IMR-90 (cell line): Measurements from ENCODE around the gene ARHGAP15. TPM values are rescaled to one million over a fixed set of nuclear protein-coding genes. Genes with fewer than 3 reads are reported as not detected.

ENCODE experiments used
- ATAC-seq: fragments of 200-7000 bp; cut with Tn5 transposase; 2 replicates; pipeline ENCODE4 v1.9.1; 2020; ENCODE audit warnings: low read depth, mild to moderate bottlenecking, moderate library complexity
- BruUV-seq: library from RNA; stranded (reverse); fragments of 400-500 nt; replicated peaks from 2 replicates; lab custom pipeline; 2021; lab: Mats Ljungman, UMichigan
- CTCF ChIA-PET: fragments of 300-600 bp; formaldehyde crosslinking; extraction: SDS; loops from one replicate; lab custom pipeline; 2021; ENCODE audit warnings: antibody characterized with exemption; lab: Yijun Ruan, JAX
- POLR2A ChIA-PET: fragments of 300-600 bp; sonication (Branson Sonifier 250); formaldehyde crosslinking; loops from one replicate; lab custom pipeline; 2022; ENCODE audit warnings: antibody characterized with exemption; ENCODE audit not compliant: unreplicated experiment; lab: Charles Lee
- DNase-seq: peaks from one replicate; pipeline ENCODE4 v3.0.0; 2013
- H2AFZ ChIP-seq: replicated peaks from 2 replicates; pipeline ENCODE3; 2013; ENCODE audit warnings: low read length, mild to moderate bottlenecking; ENCODE audit not compliant: poor library complexity
- H2AK5ac ChIP-seq: 2 replicates; pipeline ENCODE4 v1.6.1; 2013; ENCODE audit warnings: low read depth, low read length, inconsistent platforms
- H2AK9ac ChIP-seq: replicated peaks from 2 replicates; pipeline ENCODE3; 2013; ENCODE audit warnings: mild to moderate bottlenecking, low read depth, low read length, moderate library complexity; ENCODE audit not compliant: poor library complexity
- H2BK120ac ChIP-seq: 2 replicates; pipeline ENCODE4 v1.6.1; 2013; ENCODE audit warnings: low read depth, low read length, inconsistent platforms
- H2BK15ac ChIP-seq: 3 replicates; pipeline ENCODE4 v1.6.1; 2013; ENCODE audit warnings: low read depth, low read length, inconsistent platforms
- H2BK20ac ChIP-seq: 2 replicates; pipeline ENCODE4 v1.6.1; 2013; ENCODE audit warnings: low read depth, mild to moderate bottlenecking, inconsistent platforms, low read length, moderate library complexity
- H2BK5ac ChIP-seq: 2 replicates; pipeline ENCODE4 v1.6.1; 2013; ENCODE audit warnings: mild to moderate bottlenecking, low read depth, low read length, inconsistent platforms; ENCODE audit not compliant: poor library complexity, severe bottlenecking
- H3K14ac ChIP-seq: replicated peaks from 2 replicates; pipeline ENCODE4 v1.6.1; 2013; ENCODE audit warnings: low read depth, low read length, inconsistent platforms
- H3K18ac ChIP-seq: 2 replicates; pipeline ENCODE4 v1.6.1; 2013; ENCODE audit warnings: low read depth, low read length, control low read depth
- H3K23ac ChIP-seq: 2 replicates; pipeline ENCODE4 v1.6.1; 2013; ENCODE audit warnings: low read depth, low read length, inconsistent platforms
- H3K27ac ChIP-seq: 2 replicates; pipeline ENCODE4 v1.5.1; 2013; ENCODE audit warnings: mild to moderate bottlenecking, control low read depth, low read length; ENCODE audit not compliant: insufficient read depth
- H3K27me3 ChIP-seq: 2 replicates; pipeline ENCODE4 v1.6.1; 2013; ENCODE audit warnings: low read length; ENCODE audit not compliant: control insufficient read depth, insufficient read depth
- H3K36me3 ChIP-seq: 2 replicates; pipeline ENCODE4 v1.6.1; 2013; ENCODE audit warnings: low read length, mixed read lengths; ENCODE audit not compliant: control insufficient read depth, insufficient read depth
- H3K4ac ChIP-seq: 2 replicates; pipeline ENCODE4 v1.6.1; 2013; ENCODE audit warnings: low read depth, low read length, inconsistent platforms
- H3K4me1 ChIP-seq: 2 replicates; pipeline ENCODE4 v1.6.1; 2013; ENCODE audit warnings: low read length, mixed read lengths; ENCODE audit not compliant: control insufficient read depth, insufficient read depth
- H3K4me2 ChIP-seq: 2 replicates; pipeline ENCODE4 v1.6.1; 2013; ENCODE audit warnings: low read depth, mild to moderate bottlenecking, control low read depth, low read length, moderate library complexity
- H3K4me3 ChIP-seq: 2 replicates; pipeline ENCODE4 v1.5.1; 2013; ENCODE audit warnings: low read depth, mild to moderate bottlenecking, control low read depth, low read length, moderate library complexity; ENCODE audit not compliant: insufficient read depth
- H3K56ac ChIP-seq: 2 replicates; pipeline ENCODE4 v1.6.1; 2013; ENCODE audit warnings: low read length, inconsistent platforms; ENCODE audit not compliant: insufficient read depth; ENCODE audit errors: extremely low read depth
- H3K79me1 ChIP-seq, 2 experiments: 2 replicates each; pipeline ENCODE4 v1.6.1; 2013; ENCODE audit warnings: low read length in 2 of 2, inconsistent platforms in 1 of 2, low read depth in 1 of 2
- H3K9ac ChIP-seq: 2 replicates; pipeline ENCODE4 v1.6.1; 2013; ENCODE audit warnings: low read depth, low read length, control low read depth
- H3K9me1 ChIP-seq: 2 replicates; pipeline ENCODE4 v1.6.1; 2013; ENCODE audit warnings: low read length, inconsistent platforms; ENCODE audit not compliant: insufficient read depth
- H3K9me3 ChIP-seq: 2 replicates; pipeline ENCODE4 v1.6.1; 2013; ENCODE audit warnings: low read length; ENCODE audit not compliant: control insufficient read depth, insufficient read depth
- H4K20me1 ChIP-seq: 2 replicates; pipeline ENCODE4 v1.6.1; 2013; ENCODE audit warnings: low read length, inconsistent platforms; ENCODE audit not compliant: insufficient read depth
- H4K5ac ChIP-seq: 2 replicates; pipeline ENCODE4 v1.6.1; 2013; ENCODE audit warnings: mild to moderate bottlenecking, low read depth, low read length, control low read depth
- H4K8ac ChIP-seq, 2 experiments: 2 replicates each; pipeline ENCODE4 v1.6.1; 2013; ENCODE audit warnings: low read depth in 2 of 2, low read length in 2 of 2, control low read depth in 1 of 2, inconsistent platforms in 1 of 2
- H4K91ac ChIP-seq: 2 replicates; pipeline ENCODE4 v1.6.1; 2013; ENCODE audit warnings: low read depth, low read length, inconsistent platforms; ENCODE audit not compliant: insufficient read depth
- BHLHE40 ChIP-seq: fragments of 150-350 bp; IDR thresholded peaks from 2 replicates; pipeline ENCODE4 v1.6.1; 2016; ENCODE audit warnings: mild to moderate bottlenecking, low read depth, low read length
- CEBPB ChIP-seq: IDR thresholded peaks from 2 replicates; pipeline ENCODE4 v1.6.1; 2012; ENCODE audit warnings: low read depth, low read length, improper control_type of control experiment
- CHD1 ChIP-seq: IDR thresholded peaks from 2 replicates; pipeline ENCODE4 v1.6.1; 2012; ENCODE audit warnings: low read depth, low read length, improper control_type of control experiment
- FOS ChIP-seq: fragments of 150-350 bp; IDR thresholded peaks from 2 replicates; pipeline ENCODE4 v1.6.1; 2016; ENCODE audit warnings: low read depth, low read length
- MAFK ChIP-seq: IDR thresholded peaks from 2 replicates; pipeline ENCODE4 v1.6.1; 2012; ENCODE audit warnings: low read depth, low read length, improper control_type of control experiment
- MAZ ChIP-seq: IDR thresholded peaks from 2 replicates; pipeline ENCODE4 v1.6.1; 2012; ENCODE audit warnings: low read depth, mild to moderate bottlenecking, low read length, improper control_type of control experiment, moderate library complexity, borderline replicate concordance
- MXI1 ChIP-seq: IDR thresholded peaks from 2 replicates; pipeline ENCODE4 v1.6.1; 2012; ENCODE audit warnings: low read depth, mild to moderate bottlenecking, low read length, moderate library complexity, borderline replicate concordance
- NFE2L2 ChIP-seq: fragments of 150-350 bp; IDR thresholded peaks from 2 replicates; pipeline ENCODE4 v1.6.1; 2016; ENCODE audit warnings: low read depth, mild to moderate bottlenecking, low read length
- POLR2A ChIP-seq: IDR thresholded peaks from 2 replicates; pipeline ENCODE4 v1.6.1; 2012; ENCODE audit warnings: mild to moderate bottlenecking, low read depth, low read length
- RAD21 ChIP-seq: IDR thresholded peaks from 2 replicates; pipeline ENCODE4 v1.6.1; 2012; ENCODE audit warnings: low read length, improper control_type of control experiment
- RCOR1 ChIP-seq: IDR thresholded peaks from 2 replicates; pipeline ENCODE4 v1.6.1; 2012; ENCODE audit warnings: mild to moderate bottlenecking, low read length, improper control_type of control experiment; ENCODE audit not compliant: insufficient replicate concordance
- RFX5 ChIP-seq: IDR thresholded peaks from 2 replicates; pipeline ENCODE4 v1.8.0; 2012; ENCODE audit warnings: low read depth, mild to moderate bottlenecking, low read length, moderate library complexity
- SMC3 ChIP-seq: fragments of 150-350 bp; IDR thresholded peaks from 2 replicates; pipeline ENCODE4 v1.6.1; 2016; ENCODE audit warnings: low read depth, mild to moderate bottlenecking, antibody characterized with exemption, low read length, moderate library complexity
- WGBS, 2 experiments: methylation state at CpG; one replicate each; pipeline versions ENCODE4 v1.1.5 to v1.1.7; 2013; ENCODE audit warnings: missing lambda C conversion rate in 2 of 2; ENCODE audit not compliant: insufficient read length in 1 of 2; ENCODE audit errors: extremely low coverage in 2 of 2; 5-methylcytosine and 5-hydroxymethylcytosine counted together
- dilution Hi-C: fragments of 300-500 bp; cut with HindIII; formaldehyde crosslinking; loops from one replicate; pipeline ENCODE4 v1.14.3; 2018; ENCODE audit warnings: low sequenced_read_pairs; ENCODE audit not compliant: unreplicated experiment
- in situ Hi-C: fragments of 300-500 bp; cut with MboI; formaldehyde crosslinking; loops from 3 replicates; pipeline ENCODE4 v1.14.3; 2019; ENCODE audit warnings: low sequenced_read_pairs, inconsistent platforms, mixed read lengths
- intact Hi-C: fragments of 100-400 bp; cut with micrococcal nuclease; formaldehyde crosslinking; loops from 2 replicates; pipeline ENCODE4 v1.10.0; 2022
- polyA plus RNA-seq, 3 experiments: library from polyadenylated mRNA; depleted of rRNA; stranded (reverse); fragments of >200 nt; gene quantifications; 2 replicates each; pipeline ENCODE4 v1.2.3, GENCODE V29; 2012; ENCODE audit warnings: low replicate concordance in 1 of 3
- total RNA-seq: library from RNA; depleted of rRNA; stranded (reverse); fragments of >200 nt; gene quantifications from 2 replicates; pipeline ENCODE4 v1.2.3, GENCODE V29; 2012
- TF ChIP-seq, protein P1 (sequence below): conservative IDR thresholded peaks from 2 replicates; pipeline ENCODE4 v1.5.1; 2012; ENCODE audit warnings: mild to moderate bottlenecking, low read depth, low read length, improper control_type of control experiment
- TF ChIP-seq, protein P2 (sequence below): fragments of 150-350 bp; IDR thresholded peaks from 2 replicates; pipeline ENCODE4 v1.6.1; 2016; ENCODE audit warnings: low read depth, mild to moderate bottlenecking, low read length, moderate library complexity, borderline replicate concordance
- TF ChIP-seq, protein P3 (sequence below): fragments of 150-350 bp; IDR thresholded peaks from 2 replicates; pipeline ENCODE4 v1.6.1; 2017; ENCODE audit warnings: mild to moderate bottlenecking, antibody characterized with exemption, low read length, low read depth

The ARHGAP15 gene
- total and polyA plus RNA-seq, 2 of the 4 experiments (the other 2 are of a cell fraction) = not detected

GRCh38 chr2:143356736-143357446 lies 227.7 kb downstream of the ARHGAP15 start:
- no peak overlapping the region for H3K14ac ChIP-seq
- no peak overlapping the region for H4K5ac ChIP-seq
- DNase-seq = no peak
- H3K79me1 ChIP-seq = no peaks in the 10 kb centered on the region
- H2AK9ac ChIP-seq = no peak overlapping the region
- no peaks in the 10 kb centered on the region for H3K27me3 ChIP-seq
- H4K20me1 ChIP-seq = no peaks in the 10 kb centered on the region
- BruUV-seq = no TSS peak
- H3K18ac ChIP-seq = no peak overlapping the region
- intact Hi-C loops (no loop called here), dilution Hi-C loops (no loop called here), in situ Hi-C loops (no loop called here)
- H3K27ac ChIP-seq = no peak overlapping the region
- no peak overlapping the region for H2BK5ac ChIP-seq
- no peak overlapping the region for H2BK15ac ChIP-seq
- WGBS, 2 experiments = no CpG with 5 or more reads among the region's 6 CpGs
- H3K9me3 ChIP-seq = no peaks in the 10 kb centered on the region
- no peaks in the 10 kb centered on the region for H3K4me1 ChIP-seq
- no peak overlapping the region for H2BK120ac ChIP-seq
- no peak overlapping the region for H3K9ac ChIP-seq
- ChIA-PET CTCF (no interaction called here), POLR2A (no interaction called here)
- no peak overlapping the region for H3K4ac ChIP-seq
- H3K23ac ChIP-seq = no peak overlapping the region
- no peak overlapping the region for H2AK5ac ChIP-seq
- H2BK20ac ChIP-seq = no peak overlapping the region
- H4K8ac ChIP-seq = no peak overlapping the region
- H3K4me2 ChIP-seq = no peak overlapping the region
- H3K9me1 ChIP-seq = 0 out of 2 replicates have a peak, but pooled peaks cover 2% of the 10 kb centered on the region
- no peaks in the 10 kb centered on the region for H3K36me3 ChIP-seq
- H3K4me3 ChIP-seq = no peak overlapping the region
- no peak for TF ChIP-seq RFX5
- no peak for TF ChIP-seq BHLHE40
- TF ChIP-seq MAZ = no peak
- TF ChIP-seq, protein P1, sequence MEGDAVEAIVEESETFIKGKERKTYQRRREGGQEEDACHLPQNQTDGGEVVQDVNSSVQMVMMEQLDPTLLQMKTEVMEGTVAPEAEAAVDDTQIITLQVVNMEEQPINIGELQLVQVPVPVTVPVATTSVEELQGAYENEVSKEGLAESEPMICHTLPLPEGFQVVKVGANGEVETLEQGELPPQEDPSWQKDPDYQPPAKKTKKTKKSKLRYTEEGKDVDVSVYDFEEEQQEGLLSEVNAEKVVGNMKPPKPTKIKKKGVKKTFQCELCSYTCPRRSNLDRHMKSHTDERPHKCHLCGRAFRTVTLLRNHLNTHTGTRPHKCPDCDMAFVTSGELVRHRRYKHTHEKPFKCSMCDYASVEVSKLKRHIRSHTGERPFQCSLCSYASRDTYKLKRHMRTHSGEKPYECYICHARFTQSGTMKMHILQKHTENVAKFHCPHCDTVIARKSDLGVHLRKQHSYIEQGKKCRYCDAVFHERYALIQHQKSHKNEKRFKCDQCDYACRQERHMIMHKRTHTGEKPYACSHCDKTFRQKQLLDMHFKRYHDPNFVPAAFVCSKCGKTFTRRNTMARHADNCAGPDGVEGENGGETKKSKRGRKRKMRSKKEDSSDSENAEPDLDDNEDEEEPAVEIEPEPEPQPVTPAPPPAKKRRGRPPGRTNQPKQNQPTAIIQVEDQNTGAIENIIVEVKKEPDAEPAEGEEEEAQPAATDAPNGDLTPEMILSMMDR = no peak
- TF ChIP-seq SMC3 = no peak
- TF ChIP-seq MAFK = no peak
- TF ChIP-seq CHD1 = no peak
- no peak for TF ChIP-seq MXI1
- no peak for TF ChIP-seq FOS
- TF ChIP-seq, protein P2, sequence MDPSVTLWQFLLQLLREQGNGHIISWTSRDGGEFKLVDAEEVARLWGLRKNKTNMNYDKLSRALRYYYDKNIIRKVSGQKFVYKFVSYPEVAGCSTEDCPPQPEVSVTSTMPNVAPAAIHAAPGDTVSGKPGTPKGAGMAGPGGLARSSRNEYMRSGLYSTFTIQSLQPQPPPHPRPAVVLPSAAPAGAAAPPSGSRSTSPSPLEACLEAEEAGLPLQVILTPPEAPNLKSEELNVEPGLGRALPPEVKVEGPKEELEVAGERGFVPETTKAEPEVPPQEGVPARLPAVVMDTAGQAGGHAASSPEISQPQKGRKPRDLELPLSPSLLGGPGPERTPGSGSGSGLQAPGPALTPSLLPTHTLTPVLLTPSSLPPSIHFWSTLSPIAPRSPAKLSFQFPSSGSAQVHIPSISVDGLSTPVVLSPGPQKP = no peak
- no peak for TF ChIP-seq CEBPB
- TF ChIP-seq RCOR1 = no peak
- TF ChIP-seq, protein P3, sequence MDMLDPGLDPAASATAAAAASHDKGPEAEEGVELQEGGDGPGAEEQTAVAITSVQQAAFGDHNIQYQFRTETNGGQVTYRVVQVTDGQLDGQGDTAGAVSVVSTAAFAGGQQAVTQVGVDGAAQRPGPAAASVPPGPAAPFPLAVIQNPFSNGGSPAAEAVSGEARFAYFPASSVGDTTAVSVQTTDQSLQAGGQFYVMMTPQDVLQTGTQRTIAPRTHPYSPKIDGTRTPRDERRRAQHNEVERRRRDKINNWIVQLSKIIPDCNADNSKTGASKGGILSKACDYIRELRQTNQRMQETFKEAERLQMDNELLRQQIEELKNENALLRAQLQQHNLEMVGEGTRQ = no peak
- TF ChIP-seq POLR2A = no peak
- no peak for TF ChIP-seq NFE2L2
- no peak for TF ChIP-seq RAD21
- H2AFZ ChIP-seq = no peak overlapping the region
- H4K91ac ChIP-seq = no peak overlapping the region
- ATAC-seq = no peak
- no peak overlapping the region for H3K56ac ChIP-seq
